ENCODE data around the gene DCUN1D3. TPM values are rescaled to one million over a fixed set of nuclear protein-coding genes. Genes with fewer than 3 reads are reported as not detected.

Gene DCUN1D3
- total and polyA plus RNA-seq, 2 experiments from 2014 or later: 8.5 to 13.7 TPM

DNA sequence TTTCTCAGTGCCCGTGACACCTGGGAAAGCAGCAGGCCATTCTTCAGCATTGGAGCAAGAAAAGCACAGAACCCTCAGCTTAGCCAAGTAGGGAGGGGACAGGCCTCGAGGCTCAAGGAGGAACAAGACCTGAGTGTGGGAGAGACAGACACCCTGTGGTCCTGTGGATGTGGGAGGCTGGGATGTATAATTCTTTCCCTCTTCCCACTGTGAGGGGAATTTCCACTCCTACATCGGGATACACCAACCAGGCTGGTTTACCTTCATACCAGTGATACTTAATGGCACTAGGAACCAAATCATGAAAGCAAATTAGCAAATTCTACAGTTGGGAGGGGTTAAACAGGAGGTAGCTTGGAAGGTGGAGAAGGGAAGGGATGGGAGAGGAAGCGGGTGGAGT, 42.1 kb upstream of the DCUN1D3 start (continued):
- TF ChIP-seq REST (IDR thresholded peaks at IDR 0.05; ENCODE audit: unreplicated experiment) (no peak), ZNF114 (CRISPR knock-in tag; IDR thresholded peaks at IDR 0.05) (no peak), ZNF331 (CRISPR knock-in tag; IDR thresholded peaks at IDR 0.05; ENCODE audit: low read depth) (no peak)
- TF ChIP-seq, protein P1, sequence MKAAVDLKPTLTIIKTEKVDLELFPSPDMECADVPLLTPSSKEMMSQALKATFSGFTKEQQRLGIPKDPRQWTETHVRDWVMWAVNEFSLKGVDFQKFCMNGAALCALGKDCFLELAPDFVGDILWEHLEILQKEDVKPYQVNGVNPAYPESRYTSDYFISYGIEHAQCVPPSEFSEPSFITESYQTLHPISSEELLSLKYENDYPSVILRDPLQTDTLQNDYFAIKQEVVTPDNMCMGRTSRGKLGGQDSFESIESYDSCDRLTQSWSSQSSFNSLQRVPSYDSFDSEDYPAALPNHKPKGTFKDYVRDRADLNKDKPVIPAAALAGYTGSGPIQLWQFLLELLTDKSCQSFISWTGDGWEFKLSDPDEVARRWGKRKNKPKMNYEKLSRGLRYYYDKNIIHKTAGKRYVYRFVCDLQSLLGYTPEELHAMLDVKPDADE (IDR thresholded peaks at IDR 0.05): no peak

- Mint-ChIP-seq H3K4me1 (peaks cover 9% of the 10 kb centered on the region; the same call in 2 of the 3 replicates), H3K4me3 (no peak overlapping the region), H3K27me3 (ENCODE audit: insufficient read depth, low read depth, poor library complexity) (no peaks in the 10 kb centered on the region), H3K9me3 (no peaks in the 10 kb centered on the region), H3K36me3 (ENCODE audit: low read depth) (no peaks in the 10 kb centered on the region), H3K27ac (no peak overlapping the region)
- Histone ChIP-seq H2AFZ (no peak overlapping the region), H3K36me3 (ENCODE audit: insufficient read depth) (no peaks in the 10 kb centered on the region), H4K20me1 (replicated peaks; ENCODE audit: insufficient read depth) (no peaks in the 10 kb centered on the region), H3K4me3 (no peak overlapping the region), H3K4me2 (no peak overlapping the region), H3K79me2 (replicated peaks; ENCODE audit: insufficient read depth) (no peaks in the 10 kb centered on the region), H3K27me3 (ENCODE audit: insufficient read depth) (no peaks in the 10 kb centered on the region), H3K9me2 (ENCODE audit: insufficient read depth) (no peaks in the 10 kb centered on the region; the same call in 1 of the 2 replicates), H3K27ac (ENCODE audit: low read depth) (no peak overlapping the region), H3F3A (replicated peaks; ENCODE audit: low read depth) (no peaks in the 10 kb centered on the region), H3K4me1 (ENCODE audit: insufficient read depth) (peaks cover 8% of the 10 kb centered on the region)
- DNase-seq (ENCODE audit: low spot score) (no peak), ATAC-seq (no peak)
- TF ChIP-seq CREB1 (CRISPR knock-in tag; IDR thresholded peaks at IDR 0.05; ENCODE audit: low read depth) (no peak), REST (IDR thresholded peaks at IDR 0.05; ENCODE audit: unreplicated experiment) (no peak), NANOG (IDR thresholded peaks at IDR 0.05; ENCODE audit: borderline replicate concordance) (no peak), STAT1 (IDR thresholded peaks at IDR 0.05; ENCODE audit: unreplicated experiment) (no peak), JUNB (IDR thresholded peaks at IDR 0.05; ENCODE audit: unreplicated experiment) (no peak), CTCF (conservative IDR thresholded peaks at IDR 0.05; ENCODE audit: low read depth in 2 of 2) (no peak)
- TF ChIP-seq, protein P1 (IDR thresholded peaks at IDR 0.05): no peak
These were observed 41.4 kb upstream of the DCUN1D3 start for GRCh38 chr16:20941636-20941926.
